Left lung (tissue), 10 donors: ENCODE data around the gene AK1. TPM values are rescaled to one million over a fixed set of nuclear protein-coding genes. Genes with fewer than 3 reads are reported as not detected.

Experiments used
- ATAC-seq: fragments of 200-7000 bp; cut with Tn5 transposase; one replicate; pipeline ENCODE4 v1.9.1; 2020; ENCODE audit warnings: moderate library complexity
- DNase-seq, 4 donors: peaks; one replicate each; pipeline ENCODE4 v3.0.0-alpha.2; 2013 to 2020
- H3K27ac ChIP-seq, 2 donors: fragments of 200-600 bp; sonication (generic) in 1 of 2; one replicate each; pipeline versions ENCODE4 v1.5.0 to v1.8.0; 2020 to 2021
- H3K27me3 ChIP-seq, 2 donors: fragments of 200-600 bp; sonication (generic) in 1 of 2; one replicate each; pipeline versions ENCODE4 v1.5.0 to v1.8.0; 2020 to 2021
- H3K36me3 ChIP-seq, 2 donors: fragments of 200-600 bp; sonication (generic) in 1 of 2; one replicate each; pipeline versions ENCODE4 v1.5.0 to v1.8.0; 2020 to 2021
- H3K4me1 ChIP-seq, 2 donors: fragments of 200-600 bp; one replicate each; pipeline ENCODE4 v1.8.0; 2021
- H3K4me3 ChIP-seq, 2 donors: fragments of 200-600 bp; sonication (generic) in 1 of 2; one replicate each; pipeline versions ENCODE4 v1.5.0 to v1.8.0; 2020 to 2021; ENCODE audit warnings: mild to moderate bottlenecking in 1 of 2
- H3K9me3 ChIP-seq, 2 donors: fragments of 200-600 bp; sonication (generic) in 1 of 2; one replicate each; pipeline versions ENCODE4 v1.5.0 to v1.8.0; 2020 to 2021
- intact Hi-C, 2 donors: fragments of 100-400 bp; cut with DNase I; formaldehyde crosslinking; loops; one replicate each; pipeline versions ENCODE4 v1.11.2 to v1.14.2; 2022
- polyA plus RNA-seq, 6 donors: library from polyadenylated mRNA; unstranded; fragments of 120-200 nt; gene quantifications; one replicate each; pipeline ENCODE4 v1.2.1, GENCODE V29; 2013; ENCODE audit not compliant: insufficient read length in 6 of 6
- total RNA-seq, 2 donors: library from RNA; stranded (reverse); fragmentation: NEBNext Ultra II Directional; extraction: Animal tissue kit (Norgen Biotek cat#: 25700); gene quantifications; one replicate each; pipeline ENCODE4 v1.2.1, GENCODE V29; 2021
- TF ChIP-seq, protein P1 (sequence below), 2 donors: fragments of 200-600 bp; sonication (generic) in 1 of 2; IDR thresholded peaks; one replicate each; pipeline versions ENCODE4 v1.5.0 to v1.8.0; 2021; ENCODE audit warnings: antibody characterized with exemption in 2 of 2
- donor health status: DM: no; HTN: yes; CAD: no.
- donor health status: DM: no; HTN: no; CAD: no.

Gene AK1
- total and polyA plus RNA-seq, 8 donors, result 47.3 to 264 (median 76.7) TPM

DNA sequence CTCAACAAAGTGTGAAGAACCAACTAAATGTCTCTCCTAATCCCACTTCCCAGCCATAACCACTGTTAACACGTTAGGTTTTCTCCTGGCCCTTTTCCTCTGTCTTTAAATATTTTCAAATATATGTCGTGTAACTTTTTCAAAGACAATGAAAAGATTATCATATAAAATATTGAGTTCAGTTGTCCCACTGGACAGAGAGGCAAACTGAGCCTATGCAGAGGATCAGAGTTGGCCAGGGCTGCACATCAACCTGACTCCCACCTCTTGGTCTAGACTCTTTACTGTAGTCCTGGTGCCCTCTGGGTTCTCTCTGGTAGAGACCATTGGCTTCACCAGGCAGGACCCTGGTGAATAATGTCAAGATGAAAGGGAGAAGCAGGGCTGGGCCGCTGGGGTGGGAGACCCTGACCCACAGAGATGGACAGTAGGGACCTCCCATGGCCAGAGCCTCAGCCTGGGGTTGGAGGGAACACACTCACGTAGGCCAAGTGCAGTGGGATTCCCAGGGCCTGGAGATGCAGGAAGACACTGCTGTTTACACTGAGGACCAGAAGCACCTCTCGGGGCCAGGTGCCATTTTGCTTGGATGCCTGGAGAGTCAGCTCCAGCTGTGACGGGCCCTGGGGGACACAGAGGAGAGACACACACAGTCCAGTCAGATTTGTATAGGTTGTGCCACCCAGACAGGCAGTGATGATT lies 48.1 kb downstream of the AK1 start:
- TF ChIP-seq, protein P1, sequence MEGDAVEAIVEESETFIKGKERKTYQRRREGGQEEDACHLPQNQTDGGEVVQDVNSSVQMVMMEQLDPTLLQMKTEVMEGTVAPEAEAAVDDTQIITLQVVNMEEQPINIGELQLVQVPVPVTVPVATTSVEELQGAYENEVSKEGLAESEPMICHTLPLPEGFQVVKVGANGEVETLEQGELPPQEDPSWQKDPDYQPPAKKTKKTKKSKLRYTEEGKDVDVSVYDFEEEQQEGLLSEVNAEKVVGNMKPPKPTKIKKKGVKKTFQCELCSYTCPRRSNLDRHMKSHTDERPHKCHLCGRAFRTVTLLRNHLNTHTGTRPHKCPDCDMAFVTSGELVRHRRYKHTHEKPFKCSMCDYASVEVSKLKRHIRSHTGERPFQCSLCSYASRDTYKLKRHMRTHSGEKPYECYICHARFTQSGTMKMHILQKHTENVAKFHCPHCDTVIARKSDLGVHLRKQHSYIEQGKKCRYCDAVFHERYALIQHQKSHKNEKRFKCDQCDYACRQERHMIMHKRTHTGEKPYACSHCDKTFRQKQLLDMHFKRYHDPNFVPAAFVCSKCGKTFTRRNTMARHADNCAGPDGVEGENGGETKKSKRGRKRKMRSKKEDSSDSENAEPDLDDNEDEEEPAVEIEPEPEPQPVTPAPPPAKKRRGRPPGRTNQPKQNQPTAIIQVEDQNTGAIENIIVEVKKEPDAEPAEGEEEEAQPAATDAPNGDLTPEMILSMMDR (IDR thresholded peaks at IDR 0.05), result no peak
- Histone ChIP-seq H3K27ac (peak overlapping the region; percentile 75 to 76), H3K27me3 (no peaks in the 10 kb centered on the region), H3K36me3 (peaks cover 0 to 60% of the 10 kb centered on the region in 2 donors), H3K4me1 (peaks cover 28 to 82% of the 10 kb centered on the region in 2 donors), H3K9me3 (no peaks in the 10 kb centered on the region), H3K4me3 (no peak overlapping the region)
- ATAC-seq (no peak), DNase-seq (no peak)
- intact Hi-C loops, result no loop called here

DNA sequence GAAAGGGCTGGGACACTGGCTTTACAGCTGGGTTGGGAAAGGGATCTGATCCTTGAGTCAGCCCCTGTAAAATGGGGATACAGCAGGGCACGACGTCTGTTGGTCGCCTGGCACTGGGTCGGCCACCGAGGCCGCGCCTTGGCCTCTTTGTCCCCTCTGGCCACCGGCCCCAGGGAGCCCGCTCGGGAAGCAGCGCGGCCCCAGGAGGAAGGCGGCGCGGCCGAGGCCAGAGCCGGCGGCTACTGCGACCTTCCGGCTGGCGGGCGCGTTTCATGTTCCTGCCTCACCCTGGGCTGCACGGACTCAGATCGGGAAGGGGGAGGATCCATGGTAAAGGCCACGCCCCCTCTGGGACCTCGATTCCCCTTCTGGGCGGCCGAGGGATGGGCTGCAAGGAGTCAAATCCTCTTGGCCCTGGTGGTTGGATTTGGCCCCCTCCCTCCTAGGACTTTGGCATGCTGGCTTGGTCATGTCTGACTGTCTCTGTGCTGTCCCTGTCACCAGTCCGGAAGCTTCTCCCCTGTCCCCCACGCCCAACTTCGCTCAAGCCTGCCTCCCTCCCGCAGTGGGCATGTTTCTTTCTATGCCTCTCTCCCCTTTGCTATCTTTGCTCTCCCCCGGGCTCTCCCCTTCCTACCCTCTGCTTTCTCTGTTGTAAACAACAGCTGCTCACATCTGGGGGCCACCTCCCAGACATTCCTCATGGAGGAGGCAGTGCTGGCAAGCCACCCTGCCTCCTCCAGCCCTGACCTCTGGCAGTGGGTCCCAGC lies 49.0 kb downstream of the AK1 start:
- DNase-seq, result peak; percentile 83 to 93 (median 88)
- Histone ChIP-seq H3K9me3 (no peaks in the 10 kb centered on the region), H3K27me3 (no peaks in the 10 kb centered on the region), H3K36me3 (peaks cover 0 to 69% of the 10 kb centered on the region in 2 donors), H3K27ac (peak overlapping the region; percentile 75 to 76), H3K4me3 (peak overlapping the region in 1 of 2 donors; percentile 7), H3K4me1 (peaks cover 23 to 74% of the 10 kb centered on the region in 2 donors)
- peak; percentile 87 for ATAC-seq
- TF ChIP-seq, protein P1 (IDR thresholded peaks at IDR 0.05), result no peak
- intact Hi-C loops, result no loop called here

DNA sequence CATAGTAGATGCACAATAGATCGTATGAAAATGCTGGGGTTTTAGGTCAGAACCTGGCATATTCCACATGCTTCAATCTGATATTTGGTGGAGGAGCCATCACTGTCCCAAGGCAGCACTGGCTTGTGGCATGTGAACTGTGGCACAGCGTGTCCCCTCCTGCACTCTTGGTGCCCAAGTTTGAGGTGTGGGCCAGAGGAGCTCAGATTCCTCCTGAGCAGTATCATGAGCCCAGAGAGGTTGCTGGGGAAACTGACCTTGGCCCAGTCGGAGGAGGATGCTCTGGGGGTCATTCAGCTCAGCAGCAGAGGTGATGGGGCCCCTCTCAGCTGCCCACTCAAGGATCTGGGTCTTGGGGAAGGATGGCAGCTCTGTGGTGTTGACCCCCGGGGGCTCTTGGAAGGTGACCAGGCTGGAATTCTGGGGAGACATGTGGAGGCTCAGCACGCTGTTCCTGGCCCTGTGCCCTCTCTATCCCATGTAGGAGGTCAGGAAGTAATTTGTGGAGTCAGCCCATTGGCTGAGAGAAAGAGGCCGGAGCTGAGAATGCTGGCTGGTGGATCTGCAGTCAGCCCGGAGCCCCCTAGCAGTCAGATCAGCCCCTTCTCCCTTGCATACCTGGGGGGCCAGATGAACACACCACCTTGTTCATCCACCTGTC lies 51.1 kb downstream of the AK1 start:
- H3K4me1 ChIP-seq, result peaks cover 12 to 54% of the 10 kb centered on the region in 2 donors
- intact Hi-C loops, result no loop called here
- no peak for ATAC-seq

DNA sequence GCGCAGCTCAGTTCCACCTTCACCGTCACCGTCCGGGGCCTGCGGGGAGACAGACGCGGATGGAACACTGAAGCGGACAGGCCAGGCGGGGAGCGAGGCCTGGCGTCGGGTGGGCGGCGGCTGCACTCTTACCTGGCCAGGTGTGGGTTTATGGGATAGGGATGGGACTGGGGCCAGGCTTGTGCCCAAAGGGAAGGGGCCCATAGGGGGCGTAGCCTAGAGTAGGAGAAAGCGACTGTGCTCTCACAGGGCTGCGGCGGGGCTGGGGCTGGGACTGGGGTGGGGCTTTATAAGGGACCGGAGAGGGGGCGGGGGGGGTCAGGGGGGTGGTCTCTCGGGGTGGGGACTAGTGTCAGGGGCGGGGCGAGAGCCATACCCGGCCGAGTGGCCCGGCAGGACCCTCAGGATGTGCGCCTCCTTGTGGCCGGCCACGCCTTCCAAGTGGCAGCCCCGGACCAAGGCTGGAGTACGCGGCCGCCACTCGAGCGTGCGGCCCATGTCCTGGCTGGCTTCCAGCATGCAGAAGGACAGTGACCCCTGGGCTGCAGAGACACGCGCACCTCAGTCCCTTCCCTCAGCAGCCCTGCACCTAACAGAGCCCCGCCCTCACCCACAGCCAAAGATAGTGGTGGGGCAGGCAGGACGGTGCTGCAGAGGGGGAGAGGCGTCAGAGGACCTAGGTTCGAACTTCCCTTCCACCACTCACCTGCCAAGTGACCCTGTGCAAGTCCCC lies 52.0 kb downstream of the AK1 start:
- peak; percentile 33 for ATAC-seq
- intact Hi-C loops, result no loop called here
- peak overlapping the region in 1 of 2 donors; percentile 5 for H3K27ac ChIP-seq

More for the DNA sequence above, 51.1 kb downstream of the AK1 start:
- TF ChIP-seq, protein P1 (IDR thresholded peaks at IDR 0.05), result no peak
- H3K27ac ChIP-seq, result peak overlapping the region; percentile 5 to 13
- no peaks in the 10 kb centered on the region for H3K27me3 ChIP-seq
- peaks cover 0 to 74% of the 10 kb centered on the region in 2 donors for H3K36me3 ChIP-seq
- DNase-seq, result no peak
- no peaks in the 10 kb centered on the region for H3K9me3 ChIP-seq
- H3K4me3 ChIP-seq, result no peak overlapping the region

More for the DNA sequence above, 52.0 kb downstream of the AK1 start:
- Histone ChIP-seq H3K4me3 (no peak overlapping the region), H3K4me1 (peaks cover 12 to 47% of the 10 kb centered on the region in 2 donors), H3K9me3 (no peaks in the 10 kb centered on the region), H3K36me3 (peaks cover 0 to 83% of the 10 kb centered on the region in 2 donors), H3K27me3 (no peaks in the 10 kb centered on the region)
- DNase-seq, result no peak
- TF ChIP-seq, protein P1 (IDR thresholded peaks at IDR 0.05), result peak; percentile 12 to 24
